AG04449 (cell line): ENCODE data around the gene BICD2.
"Not testable (repeated sequence)": the region's sequence is repeated elsewhere in the genome, so short reads cannot be mapped to it uniquely, and the experiment has no call there.

Experiments
- CTCF ChIA-PET: fragments of 350-600 bp; formaldehyde crosslinking; extraction: SDS; loops from one replicate; lab custom pipeline; 2021; ENCODE audit warnings: antibody characterized with exemption; lab: Yijun Ruan, JAX
- POLR2A ChIA-PET: fragments of 400-600, 350-600 bp; formaldehyde crosslinking; extraction: SDS; loops from one replicate; lab custom pipeline; 2020; ENCODE audit warnings: antibody characterized with exemption, inconsistent platforms; lab: Yijun Ruan, JAX
- DNase-seq: peaks from one replicate; pipeline ENCODE4 v3.0.0-alpha.2; 2010; ENCODE audit warnings: low read depth, low spot score
- H3K4me3 ChIP-seq: 2 replicates; pipeline ENCODE4 v1.5.1; 2011; ENCODE audit warnings: low read depth, mild to moderate bottlenecking, control low read depth, low read length
- TF ChIP-seq, protein P1 (sequence below): IDR thresholded peaks from one replicate; pipeline ENCODE4 v1.5.1; 2011; ENCODE audit warnings: mild to moderate bottlenecking, moderate library complexity, low read length, control low read depth, inconsistent platforms; ENCODE audit not compliant: insufficient read depth; ENCODE audit errors: missing control alignments

Gene BICD2

DNA sequence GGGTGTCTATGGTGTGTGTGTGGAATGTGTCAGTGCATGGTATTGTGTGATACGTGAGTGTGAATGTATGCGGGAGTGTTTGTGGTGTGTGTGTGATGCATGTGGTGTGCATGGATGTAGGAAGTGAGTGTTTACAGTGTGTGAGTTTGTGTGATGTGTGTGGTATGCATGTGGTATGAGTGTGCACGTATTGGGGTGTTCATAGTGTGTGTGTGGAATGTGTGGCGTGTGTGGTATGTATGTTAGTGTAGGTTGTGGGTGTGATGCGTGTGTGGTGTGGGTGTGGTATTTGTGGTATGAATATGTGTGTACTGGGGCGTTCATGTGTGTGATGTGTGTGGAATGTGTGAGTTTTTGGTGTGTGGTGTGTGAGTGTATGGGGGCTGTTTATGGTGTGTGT is 40.1 kb upstream of the BICD2 start:
- ChIA-PET POLR2A (no interaction called here), CTCF (no interaction called here)
- TF ChIP-seq, protein P1, sequence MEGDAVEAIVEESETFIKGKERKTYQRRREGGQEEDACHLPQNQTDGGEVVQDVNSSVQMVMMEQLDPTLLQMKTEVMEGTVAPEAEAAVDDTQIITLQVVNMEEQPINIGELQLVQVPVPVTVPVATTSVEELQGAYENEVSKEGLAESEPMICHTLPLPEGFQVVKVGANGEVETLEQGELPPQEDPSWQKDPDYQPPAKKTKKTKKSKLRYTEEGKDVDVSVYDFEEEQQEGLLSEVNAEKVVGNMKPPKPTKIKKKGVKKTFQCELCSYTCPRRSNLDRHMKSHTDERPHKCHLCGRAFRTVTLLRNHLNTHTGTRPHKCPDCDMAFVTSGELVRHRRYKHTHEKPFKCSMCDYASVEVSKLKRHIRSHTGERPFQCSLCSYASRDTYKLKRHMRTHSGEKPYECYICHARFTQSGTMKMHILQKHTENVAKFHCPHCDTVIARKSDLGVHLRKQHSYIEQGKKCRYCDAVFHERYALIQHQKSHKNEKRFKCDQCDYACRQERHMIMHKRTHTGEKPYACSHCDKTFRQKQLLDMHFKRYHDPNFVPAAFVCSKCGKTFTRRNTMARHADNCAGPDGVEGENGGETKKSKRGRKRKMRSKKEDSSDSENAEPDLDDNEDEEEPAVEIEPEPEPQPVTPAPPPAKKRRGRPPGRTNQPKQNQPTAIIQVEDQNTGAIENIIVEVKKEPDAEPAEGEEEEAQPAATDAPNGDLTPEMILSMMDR: no peak
- DNase-seq: no peak
- no peak overlapping the region for H3K4me3 ChIP-seq

DNA sequence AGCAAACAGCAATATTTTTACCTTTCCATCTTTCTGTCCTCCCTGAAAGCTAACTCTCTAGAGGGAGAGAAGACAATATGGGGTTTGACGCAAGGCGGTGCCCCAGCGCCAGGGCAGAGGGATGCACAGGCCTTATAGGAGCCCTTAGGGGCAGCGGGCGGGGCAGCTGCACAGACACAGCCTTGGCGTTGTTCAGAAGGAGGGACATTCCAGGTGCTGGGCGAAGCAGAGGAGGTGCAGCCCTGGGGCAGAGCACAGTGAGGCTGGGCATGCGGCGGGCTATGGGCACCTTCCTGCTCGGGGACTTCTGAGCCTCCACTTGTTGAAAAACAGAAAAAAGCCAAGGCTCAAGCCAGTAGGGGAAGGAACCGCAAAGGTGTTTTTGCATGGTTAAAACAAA is 33.7 kb upstream of the BICD2 start:
- no peak for DNase-seq
- TF ChIP-seq, protein P1: no peak
- ChIA-PET CTCF (interaction anchor here (0.7 to 4.9 kb wide), 4 partner anchors 8 to 81 kb away, joined by 3 to 29 read pairs (median 4); no protein-coding TSS in a partner anchor), POLR2A (no interaction called here)
- no peak overlapping the region for H3K4me3 ChIP-seq

DNA sequence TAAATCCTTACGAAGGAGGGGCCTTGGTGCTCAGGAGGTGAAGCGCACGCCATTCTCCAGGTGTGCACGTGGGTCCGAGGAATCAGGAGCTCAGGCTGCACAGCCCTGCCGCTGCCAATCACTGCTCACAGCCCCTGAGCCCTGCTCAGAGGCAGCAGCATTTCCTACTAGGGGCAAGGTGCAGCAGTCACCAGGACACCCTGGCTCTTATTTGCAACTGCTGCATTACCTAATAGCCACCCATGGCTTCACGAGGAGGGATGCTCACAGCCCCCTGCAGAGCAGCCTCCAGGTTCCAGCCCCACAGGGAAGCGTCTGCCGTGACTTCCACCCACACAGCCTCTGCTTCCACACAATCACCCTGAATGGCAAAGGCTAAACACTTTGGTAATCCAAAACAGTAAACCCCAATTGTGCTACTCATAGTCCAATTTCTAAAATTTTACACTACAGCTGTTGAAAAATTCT is 31.7 kb upstream of the BICD2 start:
- POLR2A ChIA-PET, DNase-seq, H3K4me3 ChIP-seq: not testable (repeated sequence)
- CTCF ChIA-PET: interaction anchor here (11.5 kb wide), 1 partner anchor 77 kb away, joined by 271 read pairs; no protein-coding TSS in a partner anchor

DNA sequence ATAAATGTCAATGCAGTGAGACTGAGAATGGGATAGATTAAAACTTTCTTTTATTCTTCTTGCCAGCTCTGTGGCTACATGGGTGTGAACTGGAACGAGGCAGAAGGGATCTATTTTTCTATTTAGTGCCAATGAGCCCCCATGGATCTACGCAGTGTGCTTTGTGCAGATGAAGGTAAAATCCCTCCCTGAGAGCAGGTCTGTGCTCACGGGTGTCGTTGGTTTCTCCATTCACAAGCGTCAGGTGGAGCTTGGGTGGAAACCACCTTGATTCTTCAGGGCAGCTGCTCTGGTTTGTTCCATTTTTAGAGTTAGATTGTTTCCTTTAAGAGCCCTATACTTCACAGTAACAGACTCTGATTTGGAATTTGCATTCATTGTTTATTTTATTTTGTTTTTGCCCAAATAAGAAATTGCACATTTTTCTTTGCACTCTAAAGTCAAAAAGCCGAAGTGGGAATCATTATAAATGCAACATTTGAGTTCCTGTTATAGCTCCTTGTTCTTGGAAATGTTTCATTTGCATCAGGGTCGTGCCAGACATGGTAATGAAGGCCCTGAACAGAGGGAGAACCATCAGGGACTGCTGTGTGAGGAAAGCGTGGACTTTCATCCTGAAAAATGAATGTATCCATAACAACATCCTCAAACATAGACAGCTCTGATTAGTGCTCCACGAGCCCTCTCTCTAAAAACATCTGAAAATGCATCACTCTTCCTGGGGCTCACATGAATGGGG is 31.1 kb upstream of the BICD2 start:
- DNase-seq: no peak
- H3K4me3 ChIP-seq: no peak overlapping the region
- CTCF ChIA-PET: interaction anchor here (1.3 to 11.5 kb wide), 3 partner anchors 31 to 77 kb away, joined by 4 to 271 read pairs (median 5); no protein-coding TSS in a partner anchor
- POLR2A ChIA-PET: no interaction called here
- TF ChIP-seq, protein P1: no peak

DNA sequence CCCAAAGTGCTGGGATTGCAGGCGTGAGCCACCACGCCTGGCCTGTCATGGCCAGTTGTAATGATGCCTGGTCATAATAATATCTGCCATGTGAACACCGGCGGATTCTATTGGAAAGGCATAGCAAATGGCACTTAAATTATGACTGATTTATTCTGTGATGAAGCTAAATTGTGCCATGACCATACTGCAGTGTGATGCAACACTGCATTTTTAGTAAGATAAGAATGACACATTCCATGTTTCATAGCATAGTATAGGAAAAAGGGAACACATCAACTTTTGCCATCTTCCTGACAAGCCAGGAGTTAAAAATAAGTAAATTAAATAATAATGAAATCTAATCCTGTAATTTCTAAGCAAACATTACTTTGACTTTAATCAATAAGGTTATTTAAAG is 30.4 kb upstream of the BICD2 start:
- H3K4me3 ChIP-seq: no peak overlapping the region
- POLR2A ChIA-PET: no interaction called here
- no peak for DNase-seq
- CTCF ChIA-PET: interaction anchor here (1.3 to 11.5 kb wide), 4 partner anchors 12 to 76 kb away, joined by 3 to 271 read pairs (median 4); no protein-coding TSS in a partner anchor
- TF ChIP-seq, protein P1: no peak

DNA sequence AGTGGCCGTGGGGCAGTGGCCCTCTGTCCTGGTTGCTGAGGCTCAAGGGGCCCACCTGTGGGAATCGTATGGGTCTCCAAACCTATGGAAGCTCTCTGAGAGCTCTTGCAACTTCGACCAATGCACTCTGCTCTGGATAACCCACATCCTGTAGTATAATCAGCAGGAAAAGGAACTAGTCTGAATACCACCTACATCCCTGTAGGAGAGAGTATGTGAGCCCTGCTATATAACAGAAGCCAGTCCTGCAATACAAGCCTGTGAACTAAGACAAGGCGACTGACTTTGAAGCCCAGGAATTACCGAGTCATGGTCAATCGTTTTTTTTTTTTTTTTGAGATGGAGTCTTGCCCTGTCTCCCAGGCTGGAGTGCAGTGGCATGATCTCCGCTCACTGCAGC is 29.8 kb upstream of the BICD2 start:
- TF ChIP-seq, protein P1: no peak
- ChIA-PET POLR2A (no interaction called here), CTCF (interaction anchor here (1.3 to 11.5 kb wide), 4 partner anchors 12 to 75 kb away, joined by 3 to 271 read pairs (median 4); no protein-coding TSS in a partner anchor)
- DNase-seq: no peak
- H3K4me3 ChIP-seq: no peak overlapping the region
